GM21367 (cell line): ENCODE measurements around the gene CBY2.
"Not testable (repeated sequence)": the region's sequence is repeated elsewhere in the genome, so short reads cannot be mapped to it uniquely, and the experiment has no call there.

Experiments
- ATAC-seq: cut with Tn5 transposase; IDR thresholded peaks from one replicate; pipeline ENCODE4 v1.9.1; 2021; ENCODE audit not compliant: unreplicated experiment

The CBY2 gene

DNA sequence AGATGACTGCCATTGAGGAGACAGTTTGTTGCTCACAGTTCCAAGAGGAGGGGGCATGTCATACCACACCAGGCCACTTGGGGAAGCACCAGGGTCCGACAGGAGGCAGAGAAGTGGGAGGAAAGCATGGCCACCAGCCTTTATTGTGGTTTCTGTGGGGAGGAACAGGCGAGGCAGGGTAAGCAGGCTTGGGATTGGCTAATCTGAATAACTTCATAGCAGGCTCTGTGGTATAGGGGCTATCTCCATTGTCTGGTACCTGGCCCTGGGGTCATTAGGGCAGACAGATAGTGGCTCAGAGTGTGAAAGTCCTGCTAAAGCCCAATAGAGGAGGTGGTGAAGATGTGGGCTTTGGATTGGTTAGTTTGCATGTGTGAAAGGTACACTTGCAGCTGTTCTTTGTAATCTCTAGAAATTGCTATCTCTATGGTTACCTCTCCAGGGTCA is 35.5 kb downstream of the CBY2 start:
- no peak for ATAC-seq

DNA sequence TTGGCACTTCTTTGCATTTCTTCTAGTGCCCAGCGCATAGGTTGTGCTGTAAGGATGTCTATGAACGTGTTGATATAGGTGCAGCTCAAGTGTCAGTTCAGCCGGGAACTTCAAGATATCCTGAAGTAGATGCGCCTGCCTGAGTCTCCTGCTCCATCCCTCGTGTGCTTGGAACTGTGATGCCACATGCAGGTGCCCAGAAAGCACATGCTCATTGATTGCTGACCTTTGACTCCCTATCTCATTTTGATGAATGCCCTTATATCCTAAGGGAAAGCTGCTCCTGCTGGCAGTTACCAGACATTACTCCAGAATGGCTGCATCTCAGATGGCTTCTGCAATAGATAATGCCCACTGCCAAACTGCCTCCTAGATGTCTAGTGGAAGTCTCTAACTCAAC is 40.9 kb downstream of the CBY2 start:
- ATAC-seq, result no peak

DNA sequence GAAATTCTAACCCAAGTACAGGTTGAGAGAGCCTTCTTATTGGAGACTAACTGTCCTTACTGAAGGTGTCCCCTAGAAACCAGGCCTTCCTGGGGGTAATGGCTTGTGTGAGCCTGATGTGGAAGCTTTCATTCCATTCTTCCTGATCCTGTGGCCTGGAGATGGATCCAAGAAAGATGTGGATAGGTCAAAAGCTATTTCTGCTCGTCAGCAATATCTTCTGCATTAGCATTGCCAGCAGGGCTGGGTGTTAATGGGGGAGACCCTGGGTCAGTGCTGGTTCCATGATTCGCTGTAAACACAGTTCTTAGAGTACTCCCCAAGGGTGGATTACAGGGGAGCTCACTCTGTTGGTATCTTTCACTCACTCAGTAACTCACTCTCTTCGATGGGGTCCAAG is 42.9 kb downstream of the CBY2 start:
- no peak for ATAC-seq

DNA sequence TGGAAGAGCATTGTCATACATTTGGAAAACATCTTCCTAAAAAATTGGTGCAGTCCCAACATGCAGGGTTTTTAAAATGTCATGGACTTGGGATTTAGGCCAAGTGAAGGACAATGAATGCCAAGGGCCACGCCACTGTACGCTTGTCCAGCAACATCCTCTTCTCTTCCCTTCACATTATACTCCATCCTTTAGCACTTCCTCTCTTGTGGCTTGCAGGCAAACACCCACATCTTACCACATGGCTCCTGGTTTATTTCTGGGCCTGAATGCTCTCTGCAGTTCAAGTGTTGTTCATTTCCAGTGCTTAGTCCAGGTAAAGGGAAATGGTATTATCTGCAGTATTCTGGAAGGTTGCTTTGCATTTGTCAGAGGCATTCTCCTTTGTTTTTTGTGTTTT is 45.0 kb downstream of the CBY2 start:
- ATAC-seq, result no peak

DNA sequence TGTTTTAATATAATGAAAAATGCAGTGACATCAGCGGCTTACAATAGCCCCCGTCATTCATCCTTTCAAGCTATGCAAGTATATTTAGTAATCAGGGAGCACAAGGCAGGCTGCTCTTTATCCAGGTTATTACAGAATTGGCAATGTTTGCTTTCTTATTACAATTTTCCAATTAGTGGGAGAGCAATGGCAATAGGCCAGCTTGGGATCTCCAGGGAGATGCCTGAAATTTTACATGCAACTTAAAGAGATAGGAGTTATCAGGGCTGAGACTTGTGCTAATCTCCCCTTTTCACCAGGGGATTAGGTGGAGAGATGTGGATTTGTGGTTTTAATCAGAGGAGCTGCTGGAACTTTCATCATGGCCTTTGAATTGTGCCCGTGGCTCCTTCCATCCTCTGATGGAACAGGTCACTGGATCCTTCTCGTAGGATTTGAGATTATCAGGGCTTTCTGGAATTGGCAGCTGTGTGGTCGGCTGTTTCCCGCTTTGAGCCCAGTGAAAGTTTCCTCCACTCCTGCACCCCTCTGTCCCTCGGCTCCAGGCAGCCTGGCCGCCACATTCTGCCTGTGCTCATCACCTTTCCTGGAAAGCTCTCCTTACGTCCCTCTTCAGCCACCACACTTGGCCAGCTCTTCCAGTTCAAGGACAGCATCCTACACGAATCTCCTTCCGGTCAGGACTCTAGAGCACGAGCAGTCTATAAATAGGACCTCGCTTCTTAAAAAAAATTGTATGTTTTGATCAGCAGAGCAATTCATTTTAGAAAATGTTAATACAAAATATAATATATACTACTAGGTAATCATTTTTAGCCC is 47.0 kb downstream of the CBY2 start:
- ATAC-seq, result no peak

DNA sequence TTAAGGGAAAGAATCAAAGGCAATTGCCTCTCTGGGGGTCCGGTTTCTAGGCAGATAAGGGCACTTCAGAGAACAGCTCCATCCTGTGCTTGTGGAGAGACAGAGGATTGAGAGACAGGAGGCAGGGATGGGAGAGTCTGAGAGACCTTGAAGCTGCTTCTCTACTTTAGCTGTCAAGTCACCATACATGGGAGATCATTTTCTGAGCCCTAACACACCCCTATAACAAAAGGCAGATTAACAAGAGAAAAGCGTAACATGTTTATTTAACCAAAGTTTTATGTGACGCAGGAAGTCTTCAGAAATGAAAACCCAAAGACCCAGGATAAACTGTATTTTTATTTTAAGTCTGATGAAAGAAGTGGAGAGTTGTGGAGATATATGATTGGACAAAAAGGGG is 48.4 kb downstream of the CBY2 start:
- ATAC-seq, result no peak

DNA sequence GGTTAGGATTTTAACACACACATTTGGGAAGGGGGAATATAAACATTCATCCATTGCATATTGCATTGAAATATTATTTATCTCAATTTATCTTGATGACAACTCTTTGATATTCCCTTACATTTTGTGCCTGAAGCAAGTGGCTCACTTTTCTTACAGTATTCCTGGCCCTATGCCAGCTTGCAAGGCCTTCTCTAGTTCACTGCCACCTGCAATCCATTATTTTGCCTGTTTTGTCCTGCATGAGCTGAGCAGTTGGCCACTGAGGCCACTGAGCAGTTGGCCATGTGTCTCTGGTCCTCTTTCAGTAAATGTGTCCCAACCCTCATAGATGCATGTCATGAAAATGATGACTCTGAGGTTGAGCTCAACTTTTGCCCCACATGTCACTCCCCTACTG is 49.8 kb downstream of the CBY2 start:
- no peak for ATAC-seq

DNA sequence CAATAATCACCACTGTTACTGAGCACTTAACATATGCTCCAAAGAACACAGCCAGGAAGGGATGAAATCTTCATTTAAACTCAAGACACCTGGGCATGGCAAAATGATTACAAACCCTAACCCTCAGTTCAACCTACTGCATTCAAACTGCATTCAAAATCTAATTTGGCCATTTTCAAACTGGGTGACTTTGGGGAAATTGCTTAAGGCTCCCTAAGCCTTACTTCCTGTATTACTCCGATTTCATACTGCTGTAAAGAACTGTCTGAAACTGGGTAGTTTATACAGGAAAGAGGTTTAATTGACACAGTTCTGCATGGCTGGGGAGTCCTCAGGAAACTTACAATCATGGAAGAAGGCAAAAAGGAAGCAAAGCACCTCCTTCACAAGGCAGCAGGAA is 50.4 kb downstream of the CBY2 start:
- no peak for ATAC-seq

DNA sequence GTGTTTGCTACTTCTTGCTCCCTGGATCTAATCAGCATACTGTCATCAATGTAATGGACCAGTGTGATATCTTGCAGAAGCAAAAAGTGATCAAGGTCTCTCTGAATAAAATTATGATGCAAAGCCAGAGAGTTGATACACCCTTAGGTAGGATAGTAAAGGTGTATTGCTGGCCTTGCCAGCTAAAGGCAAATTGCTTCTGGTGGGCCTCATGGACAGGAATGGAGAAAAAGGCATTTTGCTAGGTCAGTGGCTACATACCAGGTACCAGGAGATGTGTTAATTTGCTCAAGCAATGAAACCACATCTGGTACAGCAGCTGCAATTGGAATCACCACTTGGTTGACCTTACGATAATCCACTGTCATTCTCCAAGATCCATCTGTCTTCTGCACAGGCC is 54.4 kb downstream of the CBY2 start:
- not testable (repeated sequence) for ATAC-seq

DNA sequence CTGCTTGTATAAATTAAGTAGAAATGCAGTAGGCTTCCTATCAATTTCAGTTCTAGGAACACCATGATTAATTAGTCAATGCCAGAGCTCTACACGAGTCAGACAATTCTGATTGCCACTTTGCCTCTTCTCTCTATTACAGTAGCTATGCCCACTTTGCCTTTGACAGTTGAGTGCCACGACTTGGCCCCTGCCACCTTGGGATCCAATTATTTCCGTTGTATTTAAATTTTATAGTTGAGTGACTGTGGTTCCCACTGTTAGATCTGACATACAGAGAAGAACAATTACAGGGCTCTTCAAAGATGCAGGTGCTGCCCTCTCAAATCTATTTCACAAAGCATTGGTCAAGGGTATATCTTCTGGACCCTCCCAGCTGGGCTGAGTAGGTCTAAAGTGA is 55.5 kb downstream of the CBY2 start:
- not testable (repeated sequence) for ATAC-seq

DNA sequence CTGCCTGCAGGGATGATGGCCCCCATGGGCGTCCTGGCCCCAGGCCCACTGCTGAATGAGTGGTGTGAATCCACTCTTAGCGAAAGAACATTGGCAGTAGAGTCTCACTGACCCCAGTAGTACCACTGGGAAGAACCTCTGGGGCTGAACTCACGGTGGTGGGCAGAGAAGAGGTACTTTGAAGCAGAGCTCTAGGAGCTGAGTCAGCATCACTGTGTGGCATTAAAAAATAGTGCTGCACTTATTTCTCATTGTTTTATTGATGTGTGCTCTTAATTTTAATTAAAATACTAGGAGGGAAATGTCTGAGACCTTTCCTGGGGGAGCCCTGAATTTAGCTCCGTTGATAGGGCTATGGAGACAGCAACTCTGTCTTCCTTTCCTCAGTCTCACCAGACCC is 61.3 kb downstream of the CBY2 start:
- ATAC-seq, result no peak
